A549 (cell line): ENCODE results near the gene MED6. TPM values are rescaled to one million over a fixed set of nuclear protein-coding genes. Genes with fewer than 3 reads are reported as not detected.

Source experiments
- ATAC-seq, 2 experiments: fragments of 200-7000 bp in 1 of 2; fragments of >200 bp in 1 of 2; cut with Nextera tagmentation in 1 of 2; cut with Tn5 transposase in 1 of 2; 3 replicates each; pipeline versions ENCODE4 v1.8.0 to v1.9.1; 2018 to 2020; ENCODE audit warnings: mild to moderate bottlenecking in 1 of 2, moderate library complexity in 1 of 2
- CTCF ChIA-PET: fragments of 300-600 bp; sonication (Branson Sonifier 250); formaldehyde crosslinking; extraction: SDS; loops from one replicate; lab custom pipeline; 2021; ENCODE audit warnings: antibody characterized with exemption, inconsistent platforms; lab: Yijun Ruan, JAX
- POLR2A ChIA-PET: fragments of 350-600 bp; formaldehyde crosslinking; extraction: SDS; loops from one replicate; lab custom pipeline; 2021; ENCODE audit warnings: antibody characterized with exemption, inconsistent platforms; lab: Yijun Ruan, JAX
- DNase-seq, 2 experiments: peaks; one replicate each; pipeline versions ENCODE4 v3.0.0 to v3.0.0-alpha.2; 2011 to 2016; ENCODE audit warnings: low read depth in 1 of 2, low spot score in 1 of 2
- FAIRE-seq: peaks from 2 replicates; lab custom pipeline; 2011; peaks lifted over from hg19 to GRCh38; lab: Jason Lieb, UNC
- H3K27ac ChIP-seq, 2 experiments: fragments of >200 bp; sonication (Bioruptor Twin); formaldehyde crosslinking; 3 replicates each; pipeline ENCODE4 v1.5.1; 2016 to 2017
- H3K4me1 ChIP-seq: fragments of >200 bp; sonication (Bioruptor Twin); formaldehyde crosslinking; 3 replicates; pipeline ENCODE4 v1.6.1; 2016
- H3K4me2 ChIP-seq: fragments of >200 bp; sonication (Bioruptor Twin); formaldehyde crosslinking; 3 replicates; pipeline ENCODE4 v1.6.1; 2016
- H3K4me3 ChIP-seq: fragments of >200 bp; sonication (Bioruptor Twin); formaldehyde crosslinking; 3 replicates; pipeline ENCODE4 v1.5.1; 2016
- H3K9me3 ChIP-seq: fragments of >200 bp; sonication (Bioruptor Twin); formaldehyde crosslinking; 3 replicates; pipeline ENCODE4 v1.6.1; 2016
- CBX2 ChIP-seq: fragments of 200-600 bp; sonication (generic); IDR thresholded peaks from 2 replicates; pipeline ENCODE4 v1.6.1; 2016; ENCODE audit warnings: low read depth, mild to moderate bottlenecking, borderline replicate concordance
- CBX8 ChIP-seq: fragments of 200-600 bp; sonication (generic); IDR thresholded peaks from 2 replicates; pipeline ENCODE4 v1.6.1; 2016
- EHF ChIP-seq: fragments of 250-450 bp; sonication (Bioruptor Pico); IDR thresholded peaks from 2 replicates; pipeline ENCODE4 v1.5.0; 2020; ENCODE audit warnings: mild to moderate bottlenecking
- EHMT2 ChIP-seq: fragments of 200-600 bp; sonication (generic); IDR thresholded peaks from 2 replicates; pipeline ENCODE4 v1.6.1; 2016; ENCODE audit warnings: antibody characterized with exemption, low read depth, mild to moderate bottlenecking, moderate library complexity
- EP300 ChIP-seq, 2 experiments: fragments of >200 bp; sonication (Bioruptor Twin); formaldehyde crosslinking; IDR thresholded peaks; 2 replicates in 1 of 2; 3 replicates in 1 of 2; pipeline ENCODE4 v1.6.1; 2016 to 2017
- HEYL ChIP-seq: fragments of 250-450 bp; sonication (Bioruptor Pico); IDR thresholded peaks from 2 replicates; pipeline ENCODE4 v1.8.0; 2021; ENCODE audit warnings: mild to moderate bottlenecking, moderate library complexity
- HOXB13 ChIP-seq: fragments of 250-450 bp; sonication (Bioruptor Pico); IDR thresholded peaks from 2 replicates; pipeline ENCODE4 v1.5.0; 2020; ENCODE audit warnings: low read depth, mild to moderate bottlenecking, moderate library complexity
- HOXB5 ChIP-seq: fragments of 250-450 bp; sonication (Bioruptor Pico); IDR thresholded peaks from 2 replicates; pipeline ENCODE4 v1.5.0; 2020; ENCODE audit warnings: mild to moderate bottlenecking, moderate library complexity
- JUN ChIP-seq, 2 experiments: fragments of >200 bp; sonication (Bioruptor Twin); formaldehyde crosslinking; IDR thresholded peaks; 2 replicates in 1 of 2; 3 replicates in 1 of 2; pipeline ENCODE4 v1.6.1; 2016 to 2017
- KDM1A ChIP-seq: fragments of 200-600 bp; sonication (generic); IDR thresholded peaks from 2 replicates; pipeline ENCODE4 v1.6.1; 2016; ENCODE audit warnings: low read depth, mild to moderate bottlenecking
- MAFK ChIP-seq: fragments of 450-650 bp; IDR thresholded peaks from 2 replicates; pipeline ENCODE4 v1.6.1; 2014; ENCODE audit not compliant: partially characterized antibody
- MAZ ChIP-seq: fragments of 150-350 bp; IDR thresholded peaks from 2 replicates; pipeline ENCODE4 v1.6.1; 2014; ENCODE audit warnings: antibody characterized with exemption, low read depth, low read length, borderline replicate concordance
- MYC ChIP-seq: IDR thresholded peaks from 2 replicates; pipeline ENCODE4 v1.6.1; 2012; ENCODE audit warnings: mild to moderate bottlenecking, inconsistent platforms, low read length, improper control_type of control experiment, borderline replicate concordance
- NPAS2 ChIP-seq: fragments of 250-450 bp; sonication (Bioruptor Pico); IDR thresholded peaks from 2 replicates; pipeline ENCODE4 v1.8.0; 2022; ENCODE audit warnings: mild to moderate bottlenecking, moderate library complexity, borderline replicate concordance
- NR3C1 ChIP-seq: fragments of >200 bp; sonication (Bioruptor Twin); formaldehyde crosslinking; IDR thresholded peaks from 3 replicates; pipeline ENCODE4 v1.6.1; 2017
- POLR2A ChIP-seq: IDR thresholded peaks from 2 replicates; pipeline ENCODE4 v1.6.1; 2012; ENCODE audit warnings: mild to moderate bottlenecking, low read length
- POLR2AphosphoS2 ChIP-seq: conservative IDR thresholded peaks from 2 replicates; pipeline ENCODE4 v1.6.1; 2012; ENCODE audit warnings: low read length, improper control_type of control experiment, inconsistent platforms
- RAD21 ChIP-seq, 2 experiments: fragments of >200 bp in 1 of 2; sonication (Bioruptor Twin) in 1 of 2; formaldehyde crosslinking in 1 of 2; IDR thresholded peaks in 1 of 2; conservative IDR thresholded peaks in 1 of 2; 2 replicates in 1 of 2; 3 replicates in 1 of 2; pipeline ENCODE4 v1.6.1; 2012 to 2018; ENCODE audit warnings: inconsistent platforms in 1 of 2
- RARB ChIP-seq: fragments of 250-450 bp; sonication (Bioruptor Pico); IDR thresholded peaks from 2 replicates; pipeline ENCODE4 v1.8.0; 2021; ENCODE audit warnings: mild to moderate bottlenecking, moderate library complexity
- RNF2 ChIP-seq: fragments of 200-600 bp; sonication (generic); IDR thresholded peaks from 2 replicates; pipeline ENCODE4 v1.6.1; 2016; ENCODE audit warnings: low read depth, mild to moderate bottlenecking, antibody characterized with exemption, moderate library complexity, borderline replicate concordance
- SMC3 ChIP-seq: fragments of >200 bp; sonication (Bioruptor Twin); formaldehyde crosslinking; IDR thresholded peaks from 3 replicates; pipeline ENCODE4 v1.6.1; 2018; ENCODE audit warnings: inconsistent platforms
- SREBF2 ChIP-seq: fragments of 450-650 bp; IDR thresholded peaks from 2 replicates; pipeline ENCODE4 v1.6.1; 2014; ENCODE audit warnings: mild to moderate bottlenecking, moderate library complexity
- TFCP2L1 ChIP-seq: fragments of 250-450 bp; sonication (Bioruptor Pico); IDR thresholded peaks from 2 replicates; pipeline ENCODE4 v1.5.0; 2021; ENCODE audit warnings: mild to moderate bottlenecking
- TP53 ChIP-seq: fragments of 250-450 bp; sonication (Bioruptor Pico); IDR thresholded peaks from 2 replicates; pipeline ENCODE4 v1.5.0; 2021; ENCODE audit warnings: mild to moderate bottlenecking, moderate library complexity
- ZFP36 ChIP-seq: fragments of 450-650 bp; IDR thresholded peaks from 2 replicates; pipeline ENCODE4 v1.6.1; 2014; ENCODE audit warnings: borderline replicate concordance; ENCODE audit not compliant: partially characterized antibody
- ZNF302 ChIP-seq: fragments of 250-450 bp; sonication (Bioruptor Pico); IDR thresholded peaks from 2 replicates; pipeline ENCODE4 v1.9.0; 2021; ENCODE audit warnings: inconsistent platforms, mild to moderate bottlenecking, moderate library complexity
- WGBS: methylation state at CpG from one replicate; pipeline ENCODE4 v1.1.6; 2017; ENCODE audit errors: missing lambda C conversion rate; 5-methylcytosine and 5-hydroxymethylcytosine counted together
- polyA plus RNA-seq, 4 experiments: library from polyadenylated mRNA; depleted of rRNA in 3 of 4; stranded (reverse); fragments of >200 nt; fragmentation: RNase III in 1 of 4; extraction: RNeasy Plus Mini Kit Qiagen cat#74134 plus additional on column Dnase treatment in 1 of 4; gene quantifications; 2 replicates in 3 of 4; 3 replicates in 1 of 4; pipeline ENCODE4 v1.2.3, GENCODE V29; 2011 to 2017
- TF ChIP-seq, protein P1 (sequence below): fragments of >200 bp; sonication (Bioruptor Twin); formaldehyde crosslinking; IDR thresholded peaks from 3 replicates; pipeline ENCODE4 v1.5.1; 2016

Gene MED6
- polyA plus RNA-seq, 2 of the 4 experiments (the other 2 are of a cell fraction) = 47.5 to 85.5 TPM

- TF ChIP-seq POLR2AphosphoS2 (no peak), KDM1A (no peak)
Measured at GRCh38 chr14:70595443-70596185, 4.8 kb downstream of the MED6 start (continued).

- FAIRE-seq (no peak), DNase-seq (no peak), ATAC-seq (no peak)
- ChIA-PET CTCF (interaction anchor here (0.6 to 2.1 kb wide), 3 partner anchors 9 to 223 kb away, joined by 4 to 7 read pairs (median 6); no protein-coding TSS in a partner anchor), POLR2A (no interaction called here)
- Histone ChIP-seq H3K4me2 (no peak overlapping the region), H3K9me3 (no peaks in the 10 kb centered on the region), H3K27ac (no peak overlapping the region), H3K4me1 (peaks cover 7% of the 10 kb centered on the region)
- no peak for TF ChIP-seq KDM1A
- no peak for TF ChIP-seq MAZ
- no peak for TF ChIP-seq NR3C1
- no peak for TF ChIP-seq ZNF302 (CRISPR knock-in tag)
- no peak for TF ChIP-seq HOXB5
- TF ChIP-seq HOXB13 = no peak
- no peak for TF ChIP-seq TP53 (CRISPR knock-in tag)
- TF ChIP-seq HEYL (CRISPR knock-in tag) = no peak
- TF ChIP-seq MYC = no peak
- TF ChIP-seq, protein P1, sequence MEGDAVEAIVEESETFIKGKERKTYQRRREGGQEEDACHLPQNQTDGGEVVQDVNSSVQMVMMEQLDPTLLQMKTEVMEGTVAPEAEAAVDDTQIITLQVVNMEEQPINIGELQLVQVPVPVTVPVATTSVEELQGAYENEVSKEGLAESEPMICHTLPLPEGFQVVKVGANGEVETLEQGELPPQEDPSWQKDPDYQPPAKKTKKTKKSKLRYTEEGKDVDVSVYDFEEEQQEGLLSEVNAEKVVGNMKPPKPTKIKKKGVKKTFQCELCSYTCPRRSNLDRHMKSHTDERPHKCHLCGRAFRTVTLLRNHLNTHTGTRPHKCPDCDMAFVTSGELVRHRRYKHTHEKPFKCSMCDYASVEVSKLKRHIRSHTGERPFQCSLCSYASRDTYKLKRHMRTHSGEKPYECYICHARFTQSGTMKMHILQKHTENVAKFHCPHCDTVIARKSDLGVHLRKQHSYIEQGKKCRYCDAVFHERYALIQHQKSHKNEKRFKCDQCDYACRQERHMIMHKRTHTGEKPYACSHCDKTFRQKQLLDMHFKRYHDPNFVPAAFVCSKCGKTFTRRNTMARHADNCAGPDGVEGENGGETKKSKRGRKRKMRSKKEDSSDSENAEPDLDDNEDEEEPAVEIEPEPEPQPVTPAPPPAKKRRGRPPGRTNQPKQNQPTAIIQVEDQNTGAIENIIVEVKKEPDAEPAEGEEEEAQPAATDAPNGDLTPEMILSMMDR = no peak
- TF ChIP-seq SMC3 = no peak
- no peak for TF ChIP-seq CBX2
- TF ChIP-seq RARB = no peak
- no peak for TF ChIP-seq EHF (CRISPR knock-in tag)
- TF ChIP-seq RAD21 (conservative IDR thresholded peaks at IDR 0.05 in 1 of 2, IDR thresholded peaks at IDR 0.05 in 1 of 2) = no peak
- no peak for TF ChIP-seq POLR2A
- no peak for TF ChIP-seq ZFP36
- no peak for TF ChIP-seq SREBF2
- TF ChIP-seq MAFK = no peak
- TF ChIP-seq, all 56 proteins: peak for 0
- H3K4me3 ChIP-seq = no peak overlapping the region
- 94% methylated on average over 9 of the region's 9 CpGs for WGBS
Measured at GRCh38 chr14:70594461-70594860, 6.0 kb downstream of the MED6 start.

DNA sequence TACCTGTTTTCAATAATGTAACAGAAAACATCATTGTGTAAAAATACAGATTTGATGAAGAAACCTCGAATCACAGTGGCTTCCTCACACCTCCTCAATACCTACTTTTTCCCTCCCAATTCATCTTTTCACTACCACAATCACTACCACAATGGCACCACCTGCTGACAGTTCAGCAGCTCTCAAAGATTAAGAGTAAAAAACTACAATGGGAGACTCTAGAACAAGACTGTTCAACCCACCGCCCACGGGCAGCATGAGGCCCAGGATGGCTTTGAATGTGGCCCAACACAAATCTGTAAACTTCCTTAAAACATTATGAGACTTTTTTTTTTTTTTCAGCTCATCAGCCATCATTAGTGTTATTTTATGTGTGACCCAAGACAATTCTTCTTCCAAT is 15.2 kb downstream of the MED6 start:
- ATAC-seq = no peak; a peak in 1 of 6 replicates
- no peak overlapping the region for H3K27ac ChIP-seq
- FAIRE-seq = no peak
- H3K4me1 ChIP-seq = no peaks in the 10 kb centered on the region
- DNase-seq = peak in 1 of 2 experiments; percentile 21
- WGBS = 88% methylated on average over 3 of the region's 3 CpGs
- H3K4me3 ChIP-seq = no peak overlapping the region
- TF ChIP-seq NR3C1 (no peak), RAD21 (conservative IDR thresholded peaks at IDR 0.05 in 1 of 2, IDR thresholded peaks at IDR 0.05 in 1 of 2) (peak in 1 of 2 experiments; percentile 30; a peak in 1 of 5 replicates), NPAS2 (CRISPR knock-in tag) (no peak)
- POLR2A ChIA-PET = interaction anchor here (0.7 kb wide), 1 partner anchor 1038 kb away, joined by 3 read pairs; no protein-coding TSS in a partner anchor
- no peak overlapping the region for H3K4me2 ChIP-seq
- CTCF ChIA-PET = interaction anchor here (0.6 to 1.1 kb wide), 2 partner anchors 10 to 1147 kb away, joined by 4 read pairs; no protein-coding TSS in a partner anchor
- H3K9me3 ChIP-seq = no peaks in the 10 kb centered on the region

- CTCF ChIA-PET = interaction anchor here (0.6 kb wide), 1 partner anchor 98 kb away, joined by 3 read pairs; no protein-coding TSS in a partner anchor
- Histone ChIP-seq H3K4me1 (no peaks in the 10 kb centered on the region), H3K27ac (no peak overlapping the region), H3K4me2 (no peak overlapping the region), H3K9me3 (no peaks in the 10 kb centered on the region), H3K4me3 (no peak overlapping the region)
- POLR2A ChIA-PET = no interaction called here
- 90% methylated on average over 2 of the region's 2 CpGs for WGBS
- ATAC-seq = no peak
- FAIRE-seq = no peak
- no peak for DNase-seq
- TF ChIP-seq JUN (IDR thresholded peaks at IDR 0.05) (no peak), EHMT2 (no peak), EHF (CRISPR knock-in tag) (no peak), RAD21 (conservative IDR thresholded peaks at IDR 0.05 in 1 of 2, IDR thresholded peaks at IDR 0.05 in 1 of 2) (no peak), RARB (no peak), EP300 (IDR thresholded peaks at IDR 0.05) (no peak), RNF2 (no peak), TFCP2L1 (CRISPR knock-in tag) (no peak), HOXB13 (no peak), POLR2A (no peak), CBX8 (no peak)
Measured at GRCh38 chr14:70576891-70577290, 23.6 kb downstream of the MED6 start.
